ENCODE measurements around the gene IQSEC3.

IQSEC3 gene

GRCh38 chr12:91213-91612 is 24.6 kb downstream of the IQSEC3 start:
- Histone ChIP-seq H3K4me3 (ENCODE audit: low read length) (no peak overlapping the region), H3K27ac (ENCODE audit: low read length) (no peak overlapping the region), H3K4me2 (ENCODE audit: low read depth, low read length) (no peak overlapping the region), H3K27me3 (replicated peaks; ENCODE audit: insufficient read depth, low read length) (peaks cover 22% of the 10 kb centered on the region; the same call in 1 of the 2 replicates), H2AFZ (ENCODE audit: low read length) (no peak overlapping the region), H3K4me1 (ENCODE audit: low read length) (no peaks in the 10 kb centered on the region), H3K9me3 (replicated peaks; ENCODE audit: insufficient read depth, low read length) (no peaks in the 10 kb centered on the region), H3K9me2 (replicated peaks; ENCODE audit: insufficient read depth, low read length) (no peaks in the 10 kb centered on the region), H3K36me3 (replicated peaks; ENCODE audit: insufficient read depth, low read length) (no peaks in the 10 kb centered on the region), H3K79me2 (ENCODE audit: low read length) (no peaks in the 10 kb centered on the region), H3K9ac (ENCODE audit: low read length) (no peak overlapping the region), H3F3A (ENCODE audit: insufficient read depth, low read length) (no peaks in the 10 kb centered on the region), H4K20me1 (ENCODE audit: insufficient read depth, low read length) (no peaks in the 10 kb centered on the region)
- DNase-seq = no peak
- TF ChIP-seq, protein P1, sequence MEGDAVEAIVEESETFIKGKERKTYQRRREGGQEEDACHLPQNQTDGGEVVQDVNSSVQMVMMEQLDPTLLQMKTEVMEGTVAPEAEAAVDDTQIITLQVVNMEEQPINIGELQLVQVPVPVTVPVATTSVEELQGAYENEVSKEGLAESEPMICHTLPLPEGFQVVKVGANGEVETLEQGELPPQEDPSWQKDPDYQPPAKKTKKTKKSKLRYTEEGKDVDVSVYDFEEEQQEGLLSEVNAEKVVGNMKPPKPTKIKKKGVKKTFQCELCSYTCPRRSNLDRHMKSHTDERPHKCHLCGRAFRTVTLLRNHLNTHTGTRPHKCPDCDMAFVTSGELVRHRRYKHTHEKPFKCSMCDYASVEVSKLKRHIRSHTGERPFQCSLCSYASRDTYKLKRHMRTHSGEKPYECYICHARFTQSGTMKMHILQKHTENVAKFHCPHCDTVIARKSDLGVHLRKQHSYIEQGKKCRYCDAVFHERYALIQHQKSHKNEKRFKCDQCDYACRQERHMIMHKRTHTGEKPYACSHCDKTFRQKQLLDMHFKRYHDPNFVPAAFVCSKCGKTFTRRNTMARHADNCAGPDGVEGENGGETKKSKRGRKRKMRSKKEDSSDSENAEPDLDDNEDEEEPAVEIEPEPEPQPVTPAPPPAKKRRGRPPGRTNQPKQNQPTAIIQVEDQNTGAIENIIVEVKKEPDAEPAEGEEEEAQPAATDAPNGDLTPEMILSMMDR (IDR thresholded peaks at IDR 0.05; ENCODE audit: low read length) = no peak
- no peak for TF ChIP-seq EZH2phosphoT487 (IDR thresholded peaks at IDR 0.05; ENCODE audit: low read length)
- TF ChIP-seq EZH2 (optimal IDR thresholded peaks at IDR 0.05; ENCODE audit: low read depth, low read length) = no peak

DNA sequence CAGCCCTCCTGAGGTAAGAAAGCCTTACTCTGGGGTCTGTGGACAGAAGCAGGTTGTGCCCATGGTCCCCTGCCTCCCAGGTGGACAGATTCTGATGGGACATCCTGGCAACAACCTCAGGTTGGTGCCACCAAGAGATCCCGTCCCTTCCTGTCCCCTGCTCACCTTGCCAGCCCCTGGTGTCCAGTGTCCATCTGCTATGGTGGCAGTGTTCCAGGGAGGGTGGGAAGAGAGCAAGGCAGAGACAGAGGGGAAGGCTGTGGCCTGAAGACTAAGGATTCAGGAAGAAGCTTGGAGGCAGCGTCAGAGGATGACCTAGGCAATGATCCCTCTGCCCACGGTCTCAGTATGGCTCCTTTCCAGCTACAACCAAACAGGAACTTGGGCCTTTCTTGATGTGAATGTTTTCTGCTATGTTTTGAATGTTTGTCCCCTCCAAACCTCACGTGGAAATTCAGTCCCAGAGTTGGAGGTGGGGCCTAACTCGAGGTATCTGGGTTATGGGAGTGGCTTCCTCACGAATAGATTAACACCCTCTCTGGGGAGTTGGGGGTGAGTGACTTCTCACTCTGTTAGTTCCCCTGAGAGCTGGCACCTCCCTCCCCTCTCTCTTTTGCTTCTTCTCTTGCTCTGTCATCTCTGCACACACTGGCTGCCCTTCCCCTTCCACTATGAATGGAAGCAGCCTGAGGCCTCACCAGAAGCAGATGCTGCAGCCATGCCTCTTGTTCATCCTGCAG is 26.9 kb downstream of the IQSEC3 start:
- Histone ChIP-seq H3K4me3 (ENCODE audit: low read length) (no peak overlapping the region), H3K4me2 (ENCODE audit: low read depth, low read length) (no peak overlapping the region), H2AFZ (ENCODE audit: low read length) (no peak overlapping the region), H3K4me1 (ENCODE audit: low read length) (no peaks in the 10 kb centered on the region), H3K79me2 (ENCODE audit: low read length) (no peaks in the 10 kb centered on the region), H3K9ac (ENCODE audit: low read length) (no peak overlapping the region), H3F3A (ENCODE audit: insufficient read depth, low read length) (no peaks in the 10 kb centered on the region), H3K9me3 (replicated peaks; ENCODE audit: insufficient read depth, low read length) (no peaks in the 10 kb centered on the region), H3K36me3 (replicated peaks; ENCODE audit: insufficient read depth, low read length) (no peaks in the 10 kb centered on the region), H4K20me1 (ENCODE audit: insufficient read depth, low read length) (no peaks in the 10 kb centered on the region), H3K9me2 (replicated peaks; ENCODE audit: insufficient read depth, low read length) (no peaks in the 10 kb centered on the region), H3K27ac (ENCODE audit: low read length) (no peak overlapping the region), H3K27me3 (replicated peaks; ENCODE audit: insufficient read depth, low read length) (peaks cover 33% of the 10 kb centered on the region)
- TF ChIP-seq EZH2phosphoT487 (IDR thresholded peaks at IDR 0.05; ENCODE audit: low read length) (no peak), EZH2 (optimal IDR thresholded peaks at IDR 0.05; ENCODE audit: low read depth, low read length) (no peak)
- TF ChIP-seq, protein P1 (IDR thresholded peaks at IDR 0.05; ENCODE audit: low read length) = no peak
- no peak for DNase-seq

DNA sequence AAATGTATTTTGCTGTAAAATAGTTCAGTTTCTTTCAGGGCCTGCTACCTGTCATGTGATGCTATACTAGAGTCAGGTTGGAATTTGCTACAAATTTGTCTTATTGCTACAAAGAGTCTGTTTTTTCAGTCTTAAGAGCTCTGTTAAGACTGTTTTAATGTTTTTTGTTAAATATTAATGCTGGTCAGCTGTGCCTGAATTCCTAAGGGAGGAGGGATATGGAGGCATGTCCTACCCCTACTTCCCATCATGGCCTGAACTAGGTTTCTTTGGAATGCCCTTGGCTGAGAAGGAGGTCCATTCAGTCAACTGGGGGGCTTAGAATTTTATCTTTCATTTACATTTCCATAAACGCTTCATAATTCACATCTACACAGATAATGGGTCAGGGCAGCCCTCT is 30.0 kb downstream of the IQSEC3 start:
- Histone ChIP-seq H3F3A (ENCODE audit: insufficient read depth, low read length) (no peaks in the 10 kb centered on the region), H3K4me2 (ENCODE audit: low read depth, low read length) (no peak overlapping the region), H3K27ac (ENCODE audit: low read length) (no peak overlapping the region), H3K4me1 (ENCODE audit: low read length) (no peaks in the 10 kb centered on the region), H3K27me3 (replicated peaks; ENCODE audit: insufficient read depth, low read length) (peaks cover 60% of the 10 kb centered on the region), H3K36me3 (replicated peaks; ENCODE audit: insufficient read depth, low read length) (no peaks in the 10 kb centered on the region), H3K9ac (ENCODE audit: low read length) (no peak overlapping the region), H2AFZ (ENCODE audit: low read length) (no peak overlapping the region), H4K20me1 (ENCODE audit: insufficient read depth, low read length) (no peaks in the 10 kb centered on the region), H3K79me2 (ENCODE audit: low read length) (no peaks in the 10 kb centered on the region), H3K9me3 (replicated peaks; ENCODE audit: insufficient read depth, low read length) (no peaks in the 10 kb centered on the region), H3K4me3 (ENCODE audit: low read length) (no peak overlapping the region), H3K9me2 (replicated peaks; ENCODE audit: insufficient read depth, low read length) (no peaks in the 10 kb centered on the region)
- TF ChIP-seq EZH2 (optimal IDR thresholded peaks at IDR 0.05; ENCODE audit: low read depth, low read length) (no peak), EZH2phosphoT487 (IDR thresholded peaks at IDR 0.05; ENCODE audit: low read length) (no peak)
- TF ChIP-seq, protein P1 (IDR thresholded peaks at IDR 0.05; ENCODE audit: low read length) = no peak
- DNase-seq = no peak
